Activated T-cell treated with anti-CD3 and anti-CD28 coated beads, Interleukin-2, amount 50 U/mL, for 1 hour (primary cell): Measurements from ENCODE around the gene TAF11L2.
"Not testable (repeated sequence)": the region's sequence is repeated elsewhere in the genome, so short reads cannot be mapped to it uniquely, and the experiment has no call there.

ENCODE experiments used
- DNase-seq: peaks from one replicate; pipeline ENCODE4 v3.0.0-alpha.2; 2020

TAF11L2 gene

GRCh38 chr5:17528369-17528768, 30.3 kb downstream of the TAF11L2 start, which contains the start of gene TAF11L6:
Gene TAF11L6 (plus strand): TSS chr5:17528669.
- not testable (repeated sequence) for DNase-seq
